SK-N-SH (cell line): ENCODE data around the gene ZDHHC11.
"Not testable (repeated sequence)": the region's sequence is repeated elsewhere in the genome, so short reads cannot be mapped to it uniquely, and the experiment has no call there.

Experiments
- CTCF ChIP-seq: fragments of 200-600 bp; sonication (generic); IDR thresholded peaks from 2 replicates; pipeline ENCODE4 v1.6.1; 2017; ENCODE audit warnings: antibody characterized with exemption, mild to moderate bottlenecking, moderate library complexity
- FOXJ3 ChIP-seq: sonication (generic); formaldehyde crosslinking; IDR thresholded peaks from 2 replicates; pipeline ENCODE4 v1.5.1; 2020; ENCODE audit warnings: mild to moderate bottlenecking, missing genetic modification reagents
- MXI1 ChIP-seq: IDR thresholded peaks from 2 replicates; pipeline ENCODE4 v1.6.1; 2012; ENCODE audit warnings: mild to moderate bottlenecking, low read depth, low read length, improper control_type of control experiment
- SIN3A ChIP-seq: IDR thresholded peaks from 2 replicates; pipeline ENCODE4 v1.6.1; 2012; ENCODE audit warnings: low read depth, mild to moderate bottlenecking, low read length, moderate library complexity, borderline replicate concordance
- TAF1 ChIP-seq: IDR thresholded peaks from 2 replicates; pipeline ENCODE4 v1.6.1; 2012; ENCODE audit warnings: low read depth, mild to moderate bottlenecking, low read length, moderate library complexity, borderline replicate concordance

GRCh38 chr5:780571-780970, 70.2 kb downstream of the ZDHHC11 start:
- TF ChIP-seq SIN3A, FOXJ3, TAF1, CTCF, MXI1: not testable (repeated sequence)
